Activated naive CD8-positive, alpha-beta T cell treated with anti-CD3 and anti-CD28 coated beads, Interleukin-2, amount 50 U/mL, for 16 hours (primary cell): ENCODE results near the gene TRPC3.

Experiments used
- DNase-seq: peaks from one replicate; pipeline ENCODE4 v3.0.0-alpha.2; 2020; ENCODE audit warnings: low read depth, low spot score

Gene TRPC3

DNA sequence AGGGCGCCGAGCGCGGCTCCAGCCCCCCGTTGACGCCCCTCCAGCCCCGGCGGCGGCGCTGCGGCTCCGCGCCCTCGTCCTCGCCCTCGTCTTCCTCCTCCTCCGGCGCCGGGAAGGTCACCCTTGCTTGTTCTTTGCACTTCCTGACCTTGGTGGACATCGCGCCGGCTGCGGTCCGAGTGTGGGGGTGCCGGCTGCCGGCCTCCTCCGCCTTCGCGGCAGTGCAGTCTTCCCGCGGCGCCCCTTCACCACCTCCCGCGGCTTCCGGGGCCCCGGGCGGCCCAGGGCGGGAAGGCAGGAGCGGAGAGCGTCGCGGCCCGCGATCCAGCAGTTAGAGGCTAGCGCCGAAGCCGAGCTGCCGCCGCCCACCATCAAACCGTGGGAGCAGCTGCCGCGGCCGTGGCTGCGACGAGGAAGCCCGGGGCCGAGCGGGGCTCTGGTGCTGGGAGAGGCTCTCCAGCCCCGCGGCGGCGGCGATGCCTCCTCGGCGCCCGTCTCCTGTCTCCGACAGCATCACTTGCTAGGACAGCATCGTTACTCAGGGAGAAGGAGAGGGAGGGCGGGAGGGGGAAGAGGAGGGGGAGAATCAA is at the start of gene TRPC3:
TSS of gene TRPC3 (minus strand) at position 540 of the 590 bp plus-strand sequence. CDS start at position 160, 380 bp downstream.
- DNase-seq: no peak

DNA sequence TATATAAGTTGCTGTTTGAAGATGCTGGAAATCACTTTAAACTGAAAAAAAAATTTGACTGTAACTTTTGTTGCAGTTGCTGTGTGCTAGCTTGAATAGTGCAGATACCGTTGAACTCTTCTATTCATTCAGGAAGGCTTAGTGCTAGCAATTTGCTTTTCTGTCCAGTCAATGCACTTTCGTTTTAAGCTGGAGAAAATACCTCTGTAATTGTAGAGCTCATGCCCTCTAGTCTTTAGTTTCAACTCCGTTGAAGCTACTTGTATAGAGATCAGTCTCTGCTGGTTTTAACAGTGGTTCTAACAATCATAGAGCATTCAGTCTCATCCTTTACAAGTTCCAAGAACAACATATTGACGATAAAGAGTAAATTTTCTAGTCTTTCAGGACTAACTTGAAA is 49.0 kb upstream of the TRPC3 start:
- DNase-seq: no peak

DNA sequence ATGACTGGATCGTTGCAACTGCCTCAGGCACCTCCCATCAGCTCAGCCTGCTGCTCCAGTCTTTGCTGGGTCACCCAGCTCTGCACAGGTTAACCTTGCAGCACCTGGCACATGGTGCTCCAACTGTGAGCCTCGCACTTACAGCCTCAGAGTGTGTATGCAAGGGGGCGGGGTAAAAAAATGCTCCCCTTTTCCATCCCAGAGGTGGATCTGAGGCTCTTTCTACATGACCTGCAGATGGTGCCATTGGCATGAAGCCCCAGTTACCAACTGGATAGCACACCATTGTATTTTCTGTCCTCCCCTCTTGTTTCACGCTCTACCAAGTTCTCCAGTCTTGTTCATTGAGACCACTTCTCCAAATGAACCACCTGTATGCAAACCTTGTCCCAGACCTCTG is 46.2 kb upstream of the TRPC3 start:
- DNase-seq: no peak

DNA sequence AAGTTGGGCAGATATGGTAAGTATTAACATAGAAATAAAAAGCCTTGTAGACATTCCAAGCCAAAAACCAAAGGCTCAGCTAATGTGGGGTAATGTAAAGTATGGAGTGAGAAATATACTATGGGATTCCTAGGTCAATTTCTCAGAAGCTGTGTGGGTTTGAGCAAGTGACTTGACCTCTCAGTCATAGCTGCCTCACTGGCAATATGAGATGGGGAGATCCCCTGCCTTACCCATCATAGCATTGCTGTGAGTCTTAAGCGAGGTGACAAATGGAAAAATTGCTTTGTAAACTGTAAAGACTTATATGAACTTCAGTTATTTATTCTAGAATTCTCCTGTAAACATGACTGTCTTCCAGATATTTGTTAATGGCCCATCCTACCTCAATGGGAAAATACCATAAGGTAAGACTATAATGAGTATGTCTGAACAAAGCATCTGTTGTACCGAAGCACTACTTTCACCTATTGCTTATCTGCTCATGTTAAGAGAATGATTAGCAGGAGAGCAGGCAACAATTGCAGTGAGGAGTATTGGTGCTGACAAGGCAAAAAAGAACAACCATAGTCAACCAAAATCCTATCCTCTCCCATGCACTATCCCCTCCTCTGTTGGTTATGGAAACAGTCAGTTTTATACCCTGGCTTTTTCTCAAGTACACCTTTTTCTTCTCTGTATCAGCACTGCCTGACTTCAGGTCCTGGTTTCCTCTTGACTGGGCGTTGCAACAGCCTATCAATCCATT is 44.1 kb upstream of the TRPC3 start:
- no peak for DNase-seq

DNA sequence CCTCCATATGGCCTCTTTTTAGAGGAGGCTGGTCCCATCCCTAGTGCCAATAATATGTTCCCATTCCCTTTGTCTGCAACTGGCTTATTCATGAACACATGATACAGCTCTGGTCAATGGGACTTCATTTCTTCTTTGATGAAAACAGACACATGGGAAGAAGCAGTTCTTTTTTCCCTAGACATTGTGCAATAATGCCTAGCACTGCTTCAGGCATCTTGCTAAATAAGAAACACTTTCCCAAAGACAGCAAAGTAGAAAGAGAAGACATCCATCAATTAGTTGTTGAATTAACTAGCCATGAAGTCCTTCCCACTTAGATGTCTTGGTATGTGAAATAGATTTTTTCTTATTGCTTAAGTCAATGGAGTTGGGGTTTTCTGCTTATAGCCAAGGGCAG is 40.1 kb upstream of the TRPC3 start:
- no peak for DNase-seq

DNA sequence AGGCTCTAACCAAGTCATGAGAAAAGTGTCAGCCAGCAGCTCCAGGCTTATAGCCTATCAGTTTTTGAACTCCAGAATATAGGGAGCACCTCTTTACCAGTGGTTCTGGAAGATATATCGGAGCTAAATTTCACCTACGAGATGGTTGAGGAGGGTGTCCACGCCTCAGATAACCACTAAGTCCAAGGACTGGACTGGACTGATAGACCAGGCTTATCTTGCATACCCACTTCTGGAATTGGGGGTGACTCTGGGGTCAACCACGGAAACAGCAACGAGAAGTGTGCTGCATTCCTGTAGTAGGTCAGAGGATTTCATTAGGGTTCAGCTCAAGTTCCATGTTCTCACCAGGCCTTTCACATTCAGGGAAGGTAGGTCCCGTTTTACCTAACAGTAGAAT is 38.6 kb upstream of the TRPC3 start:
- no peak for DNase-seq

DNA sequence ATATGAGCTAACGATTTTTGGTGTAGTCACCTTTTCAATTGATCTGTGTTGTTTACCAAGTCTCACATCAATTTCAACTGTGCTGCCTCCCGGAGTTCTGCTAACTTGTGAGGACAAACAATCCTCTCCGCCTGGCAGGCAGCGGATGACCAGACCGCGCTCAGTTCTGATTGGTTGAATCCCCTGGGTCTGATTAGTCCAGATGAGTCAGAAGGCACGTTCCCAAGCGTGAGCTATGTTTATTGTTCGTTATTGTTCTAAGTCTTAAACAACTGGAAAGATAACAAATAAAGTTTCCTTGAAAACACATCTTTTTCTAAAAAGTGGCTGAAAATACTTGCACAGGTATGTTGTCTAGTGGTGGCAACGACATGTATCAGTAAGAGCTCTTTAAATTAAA is 37.9 kb upstream of the TRPC3 start:
- no peak for DNase-seq

DNA sequence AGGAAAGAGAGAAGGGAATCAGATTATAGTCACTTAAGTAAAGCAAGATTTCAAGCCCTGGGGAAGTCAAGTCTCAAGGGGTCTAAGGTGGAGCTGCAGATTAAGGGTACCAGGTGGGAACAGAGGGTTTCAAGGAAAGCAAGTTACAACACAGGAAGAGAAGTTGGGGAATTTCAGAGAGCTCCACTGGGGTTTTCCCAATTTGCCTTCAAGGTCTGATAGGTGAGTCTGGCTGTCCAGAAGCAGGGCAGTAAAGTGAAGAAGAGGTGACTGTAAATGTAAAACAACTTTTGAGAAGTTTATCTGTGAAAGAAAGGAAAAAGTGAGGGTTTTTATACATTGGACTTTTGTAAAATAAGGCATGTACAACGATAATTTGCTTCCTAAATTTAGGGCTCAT is 37.1 kb upstream of the TRPC3 start:
- no peak for DNase-seq

DNA sequence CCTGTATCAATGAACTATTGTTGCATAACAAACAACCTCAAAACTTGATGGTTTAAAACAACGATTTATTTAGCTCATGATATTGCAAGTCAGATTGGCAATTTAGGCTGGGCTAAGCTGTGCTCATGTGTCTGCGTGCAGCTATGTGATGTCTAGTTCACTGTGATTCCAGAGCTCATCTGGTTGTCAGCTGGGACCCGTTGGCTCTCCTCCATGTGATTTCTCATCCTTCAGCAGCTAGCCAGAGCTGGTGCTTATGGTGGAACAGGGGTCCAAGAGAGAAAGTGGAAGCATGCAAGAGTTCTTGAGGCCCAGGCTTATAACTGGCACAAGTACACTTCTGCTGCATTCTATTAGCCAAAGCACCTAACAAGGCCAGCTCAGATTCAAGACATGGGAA is 28.8 kb upstream of the TRPC3 start:
- no peak for DNase-seq

DNA sequence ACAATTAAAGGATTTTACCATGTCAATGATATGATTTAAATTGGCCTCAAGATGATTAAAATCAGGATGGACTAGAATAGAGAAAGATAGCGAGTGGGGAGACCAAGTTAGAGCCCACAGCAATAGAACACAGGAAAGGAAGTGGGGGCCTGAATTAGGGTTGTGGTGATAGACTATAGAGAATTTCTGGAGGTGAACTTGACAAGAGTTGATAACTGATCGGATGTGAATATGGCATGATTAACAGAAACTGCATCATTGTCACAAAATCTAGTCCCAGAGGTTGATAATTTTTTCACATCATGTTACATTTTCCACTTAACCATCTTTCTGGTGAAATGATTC is 26.3 kb upstream of the TRPC3 start:
- no peak for DNase-seq

DNA sequence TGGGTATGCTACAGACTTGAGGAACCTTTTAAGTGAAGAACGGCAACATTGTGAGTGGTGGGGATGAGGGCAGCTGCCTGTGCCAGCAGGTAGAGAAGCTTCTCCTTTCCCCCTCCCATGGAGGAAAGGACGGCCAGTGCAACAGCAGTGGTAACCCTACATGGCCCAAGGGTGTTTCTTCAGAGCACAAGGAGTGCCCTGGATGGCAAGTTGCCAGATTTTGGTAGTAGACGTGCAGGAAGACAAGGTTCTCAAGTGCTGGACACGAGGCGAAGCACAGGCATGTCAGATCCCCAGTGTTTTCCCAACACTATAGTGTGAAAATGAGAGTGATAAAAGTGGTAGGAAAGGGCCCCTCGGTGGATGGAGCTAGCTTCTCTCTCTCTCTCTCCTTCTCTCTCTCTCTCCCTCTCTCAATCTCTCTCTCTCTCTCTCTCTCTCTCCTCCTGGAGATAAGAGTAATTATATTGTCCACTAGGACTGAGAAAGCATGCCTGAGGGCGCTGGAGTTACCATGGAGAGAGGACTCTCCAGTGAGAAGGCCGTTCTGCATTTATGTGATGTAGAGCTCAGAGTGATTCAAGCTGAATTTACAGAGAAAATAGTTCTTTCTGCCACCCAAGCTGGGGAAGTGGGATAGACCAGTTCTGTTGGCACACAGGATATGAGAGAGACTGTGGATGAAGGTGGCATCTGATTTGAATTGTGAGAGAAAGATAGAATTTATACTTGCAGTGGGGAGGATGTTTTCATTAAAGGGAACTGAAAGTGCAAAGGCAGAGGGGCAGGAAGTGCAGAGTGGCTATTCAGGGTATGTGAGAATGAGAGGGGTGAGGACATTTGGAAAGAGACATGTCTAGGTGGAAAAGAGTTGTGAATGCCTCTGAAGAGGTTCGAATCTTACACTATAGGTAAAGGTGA is 25.7 kb upstream of the TRPC3 start:
- DNase-seq: no peak

DNA sequence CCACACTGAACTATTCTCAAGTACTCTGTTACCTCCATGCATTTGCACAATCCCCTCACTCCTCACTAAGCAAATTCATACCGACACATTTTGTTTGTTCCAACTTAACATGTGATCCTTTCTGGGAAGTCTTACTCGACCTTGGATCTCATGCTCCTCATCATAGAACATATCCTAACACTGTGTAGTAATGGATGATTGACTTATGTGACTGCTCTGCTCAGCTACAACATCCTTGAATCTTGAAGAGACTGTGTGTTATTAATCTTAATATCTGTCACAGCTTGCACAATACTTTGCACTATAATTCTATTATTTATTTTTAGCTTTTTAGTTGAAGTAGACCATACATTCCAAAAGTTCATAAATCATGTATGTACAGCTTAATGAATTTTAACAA is 23.9 kb upstream of the TRPC3 start:
- DNase-seq: no peak

DNA sequence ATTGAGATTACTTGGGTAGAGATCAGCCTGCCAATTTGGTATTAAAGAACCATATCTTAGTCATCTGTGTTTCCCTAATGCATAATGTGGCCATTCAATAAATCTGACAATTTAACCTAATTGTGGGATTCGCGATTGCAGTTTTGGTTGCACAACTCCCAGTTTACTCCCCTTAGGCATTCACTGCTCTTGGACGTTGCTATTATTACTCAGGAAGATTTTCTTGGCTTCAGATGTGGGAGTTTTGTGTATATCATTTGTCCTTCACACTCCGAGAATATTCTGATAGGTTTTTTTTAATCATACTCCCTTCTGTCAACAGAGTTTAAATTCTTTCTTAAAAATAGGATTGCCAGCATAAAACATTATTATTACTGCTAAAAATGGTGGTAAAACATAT is 22.0 kb upstream of the TRPC3 start:
- no peak for DNase-seq

DNA sequence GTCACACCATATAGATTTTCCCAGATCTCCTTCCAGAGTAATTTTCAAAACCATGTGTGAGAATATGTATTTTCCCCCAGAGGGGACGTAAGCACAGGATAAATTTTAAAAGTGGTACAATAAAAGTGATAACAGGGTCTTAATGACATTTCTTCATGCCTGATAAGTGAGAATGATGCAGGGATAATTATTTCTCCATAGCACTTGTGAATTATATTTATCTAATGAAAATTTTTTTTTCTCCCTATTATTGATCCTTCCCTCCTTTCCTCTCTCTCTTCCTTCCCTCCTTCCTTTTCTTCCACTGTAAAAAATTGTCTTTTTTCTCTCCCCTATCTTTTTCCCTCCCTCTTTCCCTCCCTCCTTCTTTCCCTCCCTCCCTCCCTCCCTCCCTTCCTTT is 17.0 kb upstream of the TRPC3 start:
- no peak for DNase-seq

DNA sequence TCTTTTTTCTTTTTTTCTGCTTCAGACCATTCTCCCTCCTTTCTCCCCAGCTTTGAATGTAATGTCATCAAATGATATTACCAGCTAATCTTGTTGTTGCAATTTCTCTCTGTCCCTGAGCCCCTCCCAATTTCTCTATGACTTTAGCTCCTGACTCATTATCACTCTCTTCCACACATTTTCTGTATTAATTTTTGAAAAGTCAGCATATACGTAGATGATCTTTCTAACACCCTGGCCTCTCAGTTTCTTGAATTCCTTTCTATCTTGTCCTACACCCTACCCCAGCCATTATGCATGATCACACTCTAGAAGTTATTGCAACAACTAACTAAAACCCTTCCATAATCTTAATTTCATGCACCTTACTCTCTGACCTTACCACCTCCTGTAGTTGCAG is 13.1 kb upstream of the TRPC3 start:
- DNase-seq: no peak

DNA sequence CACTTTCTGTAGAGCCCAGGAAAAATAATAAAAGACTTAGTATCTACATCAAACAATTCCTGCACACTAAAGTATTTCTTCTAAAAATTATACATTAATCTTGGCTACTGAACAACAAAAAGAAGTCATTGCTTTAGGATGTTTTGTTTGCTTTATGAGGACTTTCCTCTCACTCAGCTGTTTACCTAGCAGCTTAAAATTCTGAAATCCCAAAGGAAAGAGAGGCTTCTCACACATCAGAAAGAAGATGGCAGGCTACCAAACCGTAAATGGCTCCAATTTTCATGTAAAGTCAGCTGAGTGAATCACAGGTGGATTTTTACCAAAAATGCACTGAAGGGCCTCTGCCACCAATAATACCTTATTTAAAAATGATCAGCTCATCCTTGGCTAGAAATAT is 9.0 kb upstream of the TRPC3 start:
- DNase-seq: no peak

DNA sequence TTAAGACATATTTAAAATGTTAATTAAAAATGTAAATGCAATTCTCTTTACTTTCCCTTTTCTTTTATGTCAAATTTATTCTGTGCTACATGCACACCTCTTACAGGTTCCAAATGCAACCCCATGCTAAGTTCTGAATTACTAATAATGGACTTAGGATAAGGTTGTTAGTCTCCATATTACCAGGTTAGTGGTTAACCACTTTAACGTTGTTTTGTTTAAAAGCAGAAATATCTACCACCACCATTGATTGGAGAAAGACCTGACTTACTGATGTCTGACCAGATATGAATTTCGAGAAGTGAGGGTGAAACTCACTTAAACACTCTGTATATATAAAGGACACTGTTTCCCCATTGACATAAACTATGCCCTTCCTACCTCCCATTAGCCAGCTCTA is 6.9 kb upstream of the TRPC3 start:
- DNase-seq: no peak

DNA sequence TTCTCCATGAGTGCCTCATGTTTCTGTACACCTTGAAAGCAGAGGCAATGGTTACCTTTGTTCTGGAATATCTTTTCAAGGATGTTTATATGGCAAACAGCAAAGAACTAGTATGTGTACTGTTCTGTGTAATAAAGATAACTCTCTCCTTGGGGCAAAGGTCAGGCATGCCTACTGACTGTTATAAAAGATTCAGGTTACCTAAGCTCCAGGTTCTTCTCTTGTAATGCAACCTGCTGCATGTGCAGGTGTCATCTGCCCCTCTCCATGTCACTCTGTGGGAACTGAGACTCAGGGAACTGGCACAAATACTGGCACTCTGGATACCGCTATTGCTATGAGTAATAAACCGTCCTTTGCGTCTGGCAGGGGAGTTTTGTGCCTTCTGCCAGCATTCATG is 5.4 kb upstream of the TRPC3 start:
- no peak for DNase-seq

DNA sequence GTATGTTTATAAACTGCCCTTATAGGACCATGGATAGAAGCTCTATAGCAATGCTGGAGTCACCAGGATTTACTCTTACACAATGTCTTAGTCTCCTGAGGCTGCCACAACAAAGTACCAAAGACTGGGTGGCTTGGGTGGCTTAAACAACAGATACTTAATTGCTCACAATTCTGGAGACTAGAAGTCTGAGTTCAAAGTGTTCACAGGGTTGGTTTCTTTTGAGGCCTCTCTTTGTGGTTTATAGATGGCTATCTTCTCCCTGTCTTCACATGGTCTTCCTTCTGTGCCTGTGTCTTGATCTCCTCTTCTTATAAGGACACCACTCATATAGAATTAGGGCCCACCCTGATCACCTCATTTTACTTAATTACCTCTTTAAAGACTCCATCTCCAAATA is 2.0 kb upstream of the TRPC3 start:
- no peak for DNase-seq

DNA sequence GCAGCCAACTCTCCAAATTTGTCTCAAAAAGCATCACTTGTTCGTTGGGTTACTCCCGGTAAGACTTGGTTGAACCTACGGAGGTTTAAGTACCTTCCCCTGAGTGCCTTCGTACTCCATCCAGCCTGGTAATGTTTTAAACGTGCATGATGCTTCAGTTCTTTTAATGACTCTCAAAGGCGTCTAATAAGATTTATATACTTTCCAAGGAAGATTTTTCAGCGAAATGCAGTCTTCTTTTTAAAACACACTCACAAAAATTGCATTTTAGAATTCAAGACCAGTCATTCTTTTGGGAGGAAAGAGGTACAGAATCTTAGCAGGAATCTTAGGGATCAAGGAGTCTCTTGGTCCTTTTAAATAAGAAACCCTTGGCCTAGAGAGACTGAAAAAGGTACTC is 430 bp upstream of the TRPC3 start:
- no peak for DNase-seq

DNA sequence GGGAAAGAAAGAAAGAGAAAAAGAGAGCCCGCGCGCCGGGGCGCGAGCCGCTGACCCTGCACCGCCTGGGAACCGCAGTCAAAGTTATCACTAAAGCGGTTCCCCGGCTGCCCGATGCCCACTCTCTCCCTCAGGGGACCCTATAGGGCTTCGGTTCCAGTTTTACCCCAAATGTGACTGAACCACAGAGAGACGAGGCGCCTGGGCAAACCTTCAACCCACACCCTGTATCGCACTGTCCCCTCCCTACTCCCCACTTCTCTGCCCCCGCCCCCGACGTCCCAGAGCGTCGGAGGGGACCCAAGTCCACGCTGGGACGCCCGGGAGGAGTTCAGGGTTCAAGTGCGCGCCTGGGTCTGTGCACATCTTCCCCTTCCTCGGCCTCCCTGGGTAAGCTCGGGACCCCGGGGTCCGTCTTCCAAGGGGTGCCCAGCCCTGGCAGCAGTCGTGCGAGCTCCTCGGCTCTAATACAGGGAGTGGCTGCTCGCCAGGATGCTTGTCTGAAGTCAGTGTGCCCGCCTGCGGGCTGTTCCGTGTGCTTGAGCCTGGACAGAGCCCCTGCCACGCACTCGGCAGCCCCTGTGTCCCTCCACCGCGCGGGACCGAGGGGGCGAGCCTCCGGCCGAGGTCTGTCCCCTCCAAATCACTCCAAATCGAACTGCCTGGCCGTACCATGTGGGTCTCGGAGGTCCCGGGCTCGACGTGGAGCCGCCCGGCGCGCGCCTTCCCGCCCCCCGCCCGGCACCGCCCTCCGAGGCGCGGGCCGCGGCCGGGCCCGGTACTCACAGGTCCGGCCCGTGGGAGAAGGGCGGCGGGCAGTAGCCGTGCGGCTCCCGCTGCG is 960 bp downstream of the TRPC3 start:
- no peak for DNase-seq

DNA sequence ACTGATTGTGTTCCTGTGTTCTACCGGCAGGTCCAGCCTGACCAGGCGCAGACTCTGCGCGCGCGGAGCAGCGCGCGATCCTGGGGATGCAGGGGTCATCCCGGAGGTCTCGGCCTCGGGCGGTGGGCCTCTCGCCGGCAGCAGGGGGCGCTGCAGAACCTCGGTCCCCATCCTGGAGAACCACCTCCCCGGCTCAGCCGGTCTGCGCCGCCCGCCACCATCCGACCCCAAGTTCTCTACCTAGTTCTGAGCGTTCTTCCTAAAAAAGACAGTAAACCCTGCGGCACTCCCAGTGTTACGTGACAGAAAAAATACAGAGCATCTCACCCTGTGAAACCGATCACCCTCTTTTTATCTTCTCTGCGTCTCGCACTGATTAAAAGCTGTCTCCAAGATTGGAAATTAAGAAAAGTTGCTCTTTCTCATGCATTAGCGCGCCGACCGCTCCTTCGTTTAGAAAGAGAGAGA is 1.6 kb downstream of the TRPC3 start:
- DNase-seq: peak; percentile 66
